GM21723 (cell line): ENCODE measurements around the gene CDKAL1.

ENCODE experiments used
- ATAC-seq: cut with Tn5 transposase; IDR thresholded peaks from one replicate; pipeline ENCODE4 v1.9.1; 2021; ENCODE audit warnings: mild to moderate bottlenecking, moderate library complexity; ENCODE audit not compliant: unreplicated experiment

CDKAL1 gene

GRCh38 chr6:21263531-21264287, 729.5 kb downstream of the CDKAL1 start:
- ATAC-seq, result peak; percentile 87

DNA sequence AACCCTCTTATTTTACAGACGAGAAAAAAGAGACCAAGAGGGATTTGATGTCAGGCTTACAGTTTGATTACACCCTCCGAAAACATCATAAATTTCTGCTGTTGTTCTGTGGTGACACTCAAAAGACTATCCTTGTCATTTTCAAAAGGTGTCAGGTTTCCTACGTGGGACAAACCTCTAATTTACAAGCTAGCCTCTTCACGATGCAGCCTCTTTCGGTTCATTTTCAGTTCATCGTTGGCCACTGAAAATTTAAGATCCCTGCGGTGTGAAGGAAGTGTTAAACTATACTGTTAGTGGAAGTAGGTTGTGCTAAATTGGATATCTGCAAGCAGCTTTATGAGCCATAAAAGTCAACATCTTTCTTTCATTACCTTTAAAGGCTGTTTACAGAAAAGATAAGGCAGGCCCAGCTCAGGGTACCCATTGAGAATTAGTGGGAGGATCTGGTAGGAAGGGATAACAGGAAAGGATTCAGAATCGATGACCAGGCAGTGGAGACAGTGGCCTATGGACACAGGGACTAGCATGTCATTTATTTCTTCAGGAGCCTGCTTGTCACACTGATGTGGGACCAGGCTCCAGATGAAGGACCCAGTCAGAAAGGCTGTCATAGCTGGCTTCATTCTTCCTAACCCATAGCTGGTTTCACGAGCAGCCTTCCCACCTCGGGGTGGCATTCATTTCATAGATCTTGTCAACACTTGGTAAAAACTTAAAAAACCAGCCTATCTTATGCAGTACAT, 730.2 kb downstream of the CDKAL1 start:
- ATAC-seq, result peak; percentile 53

DNA sequence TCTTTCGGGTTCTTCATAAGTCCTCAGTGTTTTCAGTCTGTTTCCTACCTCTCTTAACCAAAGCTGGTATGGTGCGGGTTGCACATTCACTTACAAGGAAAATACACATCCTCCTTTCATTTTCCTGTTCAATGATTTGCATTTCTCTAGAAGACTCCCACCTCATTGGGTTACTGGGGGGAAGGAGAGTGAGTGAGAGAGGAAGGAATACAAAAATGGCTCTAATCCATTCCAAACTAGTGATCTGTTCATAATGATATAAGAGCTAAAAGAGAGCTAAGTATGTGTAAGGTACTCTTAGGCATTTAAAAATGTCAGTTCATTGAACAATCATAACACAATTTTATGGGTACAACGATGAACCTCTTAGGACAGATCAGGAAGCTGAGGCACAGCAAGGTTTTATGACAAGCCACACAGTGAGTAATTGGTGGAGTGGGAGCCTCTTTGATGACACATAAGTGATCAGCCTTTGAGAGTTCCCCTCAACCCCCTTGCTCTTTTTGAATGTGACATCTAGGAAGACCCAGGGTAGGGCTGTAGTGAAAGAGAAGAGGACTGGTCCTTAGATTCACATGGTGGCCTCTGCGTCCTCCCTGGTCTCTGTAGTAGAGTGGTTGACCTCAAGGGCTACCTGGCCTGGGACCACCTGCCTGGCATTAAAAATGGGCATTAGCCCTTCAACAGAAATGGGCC, 730.9 kb downstream of the CDKAL1 start:
- ATAC-seq, result no peak

GRCh38 chr6:21265730-21266044, 731.4 kb downstream of the CDKAL1 start:
- no peak for ATAC-seq

DNA sequence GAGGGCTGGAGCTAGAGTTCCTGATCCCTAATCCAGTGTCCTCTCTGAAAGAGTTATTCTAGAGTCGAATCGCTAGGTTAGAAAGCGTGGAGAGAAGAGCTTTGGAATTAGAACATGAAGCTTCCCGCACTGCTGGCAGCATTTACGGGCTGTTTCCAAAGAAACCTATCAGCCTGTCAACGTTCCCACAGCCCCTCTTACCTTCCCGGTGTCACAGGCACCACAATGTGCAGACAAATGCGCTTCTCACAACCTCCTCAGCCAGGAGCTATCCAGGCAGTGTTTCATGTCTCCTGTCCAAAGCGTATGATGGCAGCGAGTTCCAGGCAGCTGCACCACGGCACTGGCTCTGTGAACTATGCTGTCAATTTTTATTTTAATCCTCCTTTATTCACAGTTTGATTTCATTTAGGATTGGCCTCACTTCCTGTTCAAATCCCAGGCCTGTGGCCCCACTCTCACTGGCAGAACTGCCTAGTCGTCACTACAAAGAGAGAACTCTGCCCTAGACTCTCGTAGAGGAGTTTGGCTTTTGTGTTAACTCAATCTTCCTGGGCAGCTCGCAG, 736.5 kb downstream of the CDKAL1 start:
- no peak for ATAC-seq

GRCh38 chr6:21271428-21272155, 737.3 kb downstream of the CDKAL1 start:
- no peak for ATAC-seq

GRCh38 chr6:21273451-21273850, 739.2 kb downstream of the CDKAL1 start:
- ATAC-seq, result no peak

DNA sequence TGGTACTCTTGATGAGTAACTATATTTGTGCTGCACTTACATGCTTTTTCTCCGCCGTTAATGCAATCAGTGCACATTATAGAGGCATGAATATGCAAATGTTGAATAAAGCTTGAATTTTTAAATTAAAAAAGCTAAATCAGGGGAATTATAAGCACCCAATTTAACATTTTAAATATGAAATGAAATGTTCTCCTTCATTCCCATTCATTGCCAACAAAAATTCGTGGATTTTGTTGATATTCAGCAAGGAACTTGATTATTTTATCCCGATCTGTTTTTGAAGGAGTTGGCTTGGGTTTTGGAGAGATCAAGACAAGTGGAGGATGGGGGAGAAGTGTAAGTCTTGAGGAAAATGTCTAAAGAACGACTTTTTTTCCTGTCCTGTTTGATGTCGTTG, 740.6 kb downstream of the CDKAL1 start:
- ATAC-seq, result no peak

GRCh38 chr6:21277601-21278374, 743.5 kb downstream of the CDKAL1 start:
- ATAC-seq, result no peak

DNA sequence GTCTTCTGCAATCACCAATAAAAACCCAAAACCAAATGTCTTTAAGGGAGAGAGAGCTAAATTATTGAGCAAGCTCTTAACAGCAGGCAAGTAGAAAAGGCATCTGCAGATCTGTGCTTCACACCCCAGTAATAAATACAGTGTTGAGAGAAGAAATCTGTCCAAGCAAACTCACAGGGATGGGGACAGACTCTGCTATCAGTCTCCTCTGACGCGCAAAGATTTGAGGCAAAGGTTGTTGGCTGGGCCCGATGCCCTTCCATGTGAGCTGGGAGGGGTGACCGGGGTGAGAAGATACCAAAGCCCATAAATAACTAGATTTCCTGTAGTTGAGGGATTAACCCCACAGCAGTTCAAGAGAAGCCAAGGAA, 744.1 kb downstream of the CDKAL1 start:
- ATAC-seq, result no peak

GRCh38 chr6:21279619-21280018, 745.4 kb downstream of the CDKAL1 start:
- ATAC-seq, result no peak

- ATAC-seq, result no peak
These were observed 747.1 kb downstream of the CDKAL1 start for GRCh38 chr6:21281366-21281765.
